ENCODE measurements around the gene NDUFB3.
"Not testable (repeated sequence)": the region's sequence is repeated elsewhere in the genome, so short reads cannot be mapped to it uniquely, and the experiment has no call there.

The NDUFB3 gene

DNA sequence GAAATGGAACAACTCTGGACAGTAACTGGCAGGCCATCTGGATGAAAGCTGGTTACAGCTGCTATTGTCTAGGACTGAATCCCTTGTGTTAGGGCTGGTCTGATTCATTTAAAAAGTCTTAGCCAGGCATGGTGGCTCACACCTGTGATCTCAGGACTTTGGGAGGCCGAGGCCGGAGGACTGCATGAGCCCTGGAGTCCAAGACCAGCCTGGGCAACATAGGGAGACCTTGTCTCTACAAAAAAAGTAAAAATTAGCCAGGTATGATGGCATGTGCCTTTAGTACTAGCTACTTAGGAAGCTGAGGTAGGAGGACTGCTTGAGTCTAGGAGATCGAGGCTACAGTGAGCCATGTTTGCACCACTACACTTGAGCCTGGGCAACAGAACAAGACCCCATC is 28.7 kb downstream of the NDUFB3 start:
- no peak for DNase-seq

DNA sequence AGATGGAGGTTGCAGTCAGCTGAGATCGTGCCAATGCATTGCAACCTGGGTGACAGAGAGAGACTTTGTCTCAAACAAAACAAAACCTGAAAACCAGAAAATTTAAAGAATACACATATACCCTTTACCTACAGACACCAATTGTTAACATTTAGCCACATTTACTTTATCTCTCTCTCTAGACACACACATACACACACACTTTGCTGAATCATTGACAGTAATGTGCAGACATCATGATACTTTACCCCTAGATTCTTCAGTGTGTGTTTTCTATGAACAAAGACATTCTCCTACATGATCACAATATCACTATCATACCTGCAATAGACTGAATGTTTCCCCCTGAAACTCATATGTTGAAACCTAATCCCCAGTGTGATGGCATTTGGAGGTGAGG is 34.0 kb downstream of the NDUFB3 start:
- DNase-seq: no peak

DNA sequence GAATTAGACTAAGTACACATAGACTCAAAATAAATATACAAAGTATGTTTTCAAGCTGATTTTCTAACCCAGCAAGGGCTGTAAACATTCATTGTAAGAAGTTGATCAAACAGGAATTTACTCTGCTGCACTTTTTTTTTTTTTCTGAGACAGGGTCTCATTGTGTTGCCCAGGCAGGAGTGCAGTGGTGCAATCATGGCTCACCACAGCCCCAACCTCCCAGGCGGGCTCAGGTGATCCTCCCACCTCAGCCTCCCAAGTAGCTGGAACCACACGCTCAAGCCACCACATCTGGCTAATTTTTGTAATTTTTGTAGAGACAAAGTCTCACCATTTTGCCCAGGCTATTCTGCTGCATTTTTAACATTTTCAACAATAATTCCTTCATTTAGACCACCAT is 35.8 kb downstream of the NDUFB3 start:
- DNase-seq: no peak

DNA sequence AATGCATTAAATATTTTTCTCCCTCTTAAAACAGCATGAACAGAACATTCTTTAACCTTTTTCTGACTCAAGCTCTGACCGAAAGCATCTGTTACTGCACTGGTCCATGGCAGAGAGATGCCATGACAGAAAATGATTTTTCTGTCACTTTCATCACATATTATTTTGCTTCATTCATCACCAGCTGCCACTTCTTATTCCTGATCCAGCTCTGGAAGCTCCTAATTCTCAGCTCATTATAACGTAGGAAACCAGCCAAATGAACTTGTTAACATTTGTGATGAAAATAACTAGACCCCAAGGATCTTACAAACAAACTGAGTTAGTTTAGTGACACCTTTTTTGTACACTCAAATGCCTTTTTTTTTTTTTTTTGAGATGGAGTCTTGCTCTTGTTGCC is 36.5 kb downstream of the NDUFB3 start:
- no peak for DNase-seq

DNA sequence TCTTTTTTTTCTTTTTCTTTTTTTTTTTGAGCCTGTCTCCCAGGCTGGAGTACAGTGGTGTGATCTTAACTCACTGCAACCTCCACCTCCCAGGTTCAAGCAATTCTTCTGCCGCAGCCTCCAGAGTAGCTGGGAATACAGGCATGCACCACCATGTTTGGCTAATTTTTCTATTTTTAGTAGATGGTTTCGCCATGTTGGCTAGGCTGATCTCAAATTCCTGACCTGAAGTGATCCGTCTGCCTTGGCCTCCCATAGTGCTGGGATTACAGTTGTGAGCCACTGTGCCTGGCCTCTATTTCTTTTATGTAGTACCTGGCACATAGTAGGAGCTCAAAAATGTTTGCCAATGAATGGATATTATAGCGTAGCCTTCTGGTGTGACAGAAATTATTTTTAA is 37.4 kb downstream of the NDUFB3 start:
- DNase-seq: no peak

DNA sequence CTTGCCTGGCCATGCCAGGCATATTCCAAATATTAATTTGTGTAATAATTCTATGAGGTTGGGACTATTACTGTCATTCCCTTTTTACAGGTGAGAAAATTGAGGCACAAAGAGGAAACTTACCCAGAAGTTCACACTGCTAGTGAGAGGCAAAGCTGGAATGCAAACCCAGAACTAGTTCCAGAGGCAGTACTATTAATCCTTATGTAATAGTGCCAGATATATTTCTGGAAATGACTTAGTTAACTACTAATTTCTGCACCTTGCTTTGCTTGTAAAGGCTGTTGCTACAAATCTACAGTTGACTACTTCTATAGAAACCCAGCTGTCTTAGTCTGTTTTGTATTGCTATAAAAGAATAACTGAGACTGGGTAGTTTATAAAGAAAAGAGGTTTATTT is 38.8 kb downstream of the NDUFB3 start:
- DNase-seq: no peak

DNA sequence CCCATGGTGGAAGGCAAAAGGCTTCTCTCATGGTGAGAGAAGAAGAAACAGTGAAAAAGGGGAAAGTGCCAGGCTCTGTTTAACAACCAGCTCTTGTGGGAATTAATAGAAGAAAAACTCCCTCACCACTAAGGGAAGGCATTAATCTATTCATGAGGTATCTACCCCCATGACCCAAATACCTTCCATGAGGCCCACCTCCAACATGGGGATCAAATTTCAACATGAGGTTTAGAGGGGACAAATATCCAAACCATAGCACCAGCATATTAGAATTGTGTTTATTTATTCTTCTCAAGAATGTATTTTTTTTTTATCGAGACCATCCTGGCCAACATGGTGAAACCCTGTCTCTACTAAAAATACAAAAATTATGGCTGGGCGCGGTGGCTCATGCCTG is 39.3 kb downstream of the NDUFB3 start:
- DNase-seq: no peak

DNA sequence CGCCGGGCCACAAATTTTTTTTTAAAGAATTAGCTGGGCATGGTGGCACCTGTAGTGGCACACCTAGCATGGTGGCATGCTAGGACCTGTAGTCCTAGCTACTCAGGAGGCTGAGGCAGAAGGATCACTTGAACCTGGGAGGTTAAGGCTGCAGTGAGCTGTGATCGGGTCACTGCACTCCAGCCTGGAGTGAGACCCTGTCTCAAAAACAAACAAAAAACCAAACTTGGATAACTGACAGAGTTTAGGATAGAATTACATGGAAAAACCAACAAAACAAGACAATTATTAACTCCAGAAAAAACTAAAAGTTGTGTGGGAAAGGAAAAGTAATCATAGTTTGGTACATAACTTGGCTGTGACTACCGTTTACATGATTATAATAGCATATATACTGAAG is 42.5 kb downstream of the NDUFB3 start:
- DNase-seq: no peak

DNA sequence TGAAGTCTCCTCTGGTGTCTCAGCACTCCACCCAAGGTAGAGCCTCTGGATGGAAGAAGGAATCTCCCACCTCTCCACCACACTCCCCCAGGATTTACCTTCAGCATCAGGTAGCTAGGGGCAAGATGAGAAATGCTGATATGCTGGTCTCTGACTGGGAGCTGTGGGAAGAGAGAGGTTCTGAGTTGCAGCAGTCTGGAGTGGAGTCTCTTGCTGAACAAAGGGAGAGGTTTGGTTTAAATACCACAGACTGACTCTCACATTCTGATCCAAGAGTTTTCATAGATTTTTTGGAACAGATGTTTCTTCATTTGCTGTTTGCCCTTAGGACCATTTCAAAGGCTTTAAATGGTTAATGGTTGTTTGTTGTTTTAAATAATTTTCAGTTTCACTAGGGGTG is 43.0 kb downstream of the NDUFB3 start:
- DNase-seq: no peak

DNA sequence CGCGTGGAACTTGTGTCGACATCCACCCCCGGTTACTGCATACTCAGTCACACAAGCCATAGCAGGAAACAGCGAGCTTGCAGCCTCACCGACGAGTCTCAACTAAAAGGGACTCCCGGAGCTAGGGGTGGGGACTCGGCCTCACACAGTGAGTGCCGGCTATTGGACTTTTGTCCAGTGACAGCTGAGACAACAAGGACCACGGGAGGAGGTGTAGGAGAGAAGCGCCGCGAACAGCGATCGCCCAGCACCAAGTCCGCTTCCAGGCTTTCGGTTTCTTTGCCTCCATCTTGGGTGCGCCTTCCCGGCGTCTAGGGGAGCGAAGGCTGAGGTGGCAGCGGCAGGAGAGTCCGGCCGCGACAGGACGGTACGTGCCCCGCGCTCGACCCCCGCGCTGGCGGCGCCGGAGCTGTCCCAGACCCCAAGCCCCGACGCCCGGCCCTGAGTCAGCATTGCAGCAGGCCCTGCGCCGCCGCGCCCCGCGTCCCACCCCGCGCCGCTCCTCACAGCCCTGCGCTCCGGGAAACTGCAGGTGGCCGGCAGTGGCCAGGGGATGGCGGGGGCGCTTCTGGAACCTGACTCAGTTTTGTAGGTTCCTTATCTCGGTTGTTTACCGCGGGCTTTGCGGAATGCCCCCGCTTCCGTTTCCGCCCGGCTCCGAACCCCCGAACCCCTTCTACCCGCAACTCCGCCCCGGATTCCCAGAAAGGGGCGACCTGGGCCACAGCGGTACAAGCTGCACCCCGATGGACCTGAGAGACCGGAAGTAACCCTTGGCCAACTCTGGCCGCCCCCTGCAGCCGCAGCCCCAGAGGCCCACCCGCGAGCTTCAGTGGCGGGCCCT is 44.5 kb downstream of the NDUFB3 start, which contains the start of gene CFLAR:
TSS of gene CFLAR (plus strand) at position 50 of the 844 bp plus-strand sequence. CDS start 13,702 bp downstream, outside the sequence.
- DNase-seq: peak; percentile 85

DNA sequence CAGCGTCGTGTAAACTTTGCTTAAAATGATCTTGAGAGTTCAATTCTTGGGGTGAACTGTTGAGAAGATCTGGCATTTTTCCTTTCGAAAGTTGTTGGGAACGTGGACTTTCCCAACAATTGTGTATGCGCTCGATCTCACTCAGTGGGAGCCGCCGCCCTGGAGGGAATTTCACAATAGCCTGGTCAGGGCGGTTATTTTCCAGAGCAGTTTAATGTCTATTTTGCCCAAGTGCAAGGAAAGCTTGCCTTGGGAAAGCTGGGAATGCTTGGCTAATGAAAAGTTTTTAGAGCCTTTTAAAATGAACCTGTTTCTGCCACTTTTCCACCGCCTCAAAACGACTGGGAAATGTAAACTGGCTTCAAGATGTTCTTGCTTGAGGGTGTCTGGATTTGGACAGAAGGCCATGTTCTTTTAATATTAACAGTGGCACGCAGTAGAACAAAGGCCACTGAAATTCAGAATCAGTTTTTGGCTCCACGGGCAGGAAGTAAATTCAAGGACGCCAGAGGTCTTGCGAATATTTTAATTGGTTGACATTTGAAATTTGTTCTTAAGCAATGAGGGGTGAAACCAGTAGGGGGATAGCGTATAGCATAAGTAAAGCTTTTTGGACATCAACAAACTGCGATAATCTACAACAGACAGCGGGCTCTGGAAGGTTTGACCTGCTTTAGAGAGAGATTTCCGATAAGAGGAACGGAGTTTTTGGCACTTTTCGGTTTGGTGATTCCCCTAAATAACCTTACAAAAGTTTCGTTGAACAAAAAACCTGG is 45.3 kb downstream of the NDUFB3 start:
- peak; percentile 52 to 83 for DNase-seq

DNA sequence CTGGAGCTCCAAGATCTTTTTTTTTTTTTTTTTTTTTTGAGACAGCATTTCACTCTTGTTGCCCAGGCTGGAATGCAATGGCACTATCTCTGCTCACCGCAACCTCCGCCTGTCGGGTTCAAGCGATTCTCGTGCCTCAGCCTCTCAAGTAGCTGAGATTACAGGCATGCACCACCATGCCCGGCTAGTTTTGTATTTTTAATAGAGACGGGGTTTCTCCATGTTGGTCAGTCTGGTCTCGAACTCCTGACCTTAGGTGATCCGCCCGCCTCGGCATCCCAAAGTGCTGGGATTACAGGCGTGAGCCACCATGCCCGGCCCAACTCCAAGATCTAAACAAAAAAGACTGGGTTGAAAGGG is 45.9 kb downstream of the NDUFB3 start:
- not testable (repeated sequence) for DNase-seq

DNA sequence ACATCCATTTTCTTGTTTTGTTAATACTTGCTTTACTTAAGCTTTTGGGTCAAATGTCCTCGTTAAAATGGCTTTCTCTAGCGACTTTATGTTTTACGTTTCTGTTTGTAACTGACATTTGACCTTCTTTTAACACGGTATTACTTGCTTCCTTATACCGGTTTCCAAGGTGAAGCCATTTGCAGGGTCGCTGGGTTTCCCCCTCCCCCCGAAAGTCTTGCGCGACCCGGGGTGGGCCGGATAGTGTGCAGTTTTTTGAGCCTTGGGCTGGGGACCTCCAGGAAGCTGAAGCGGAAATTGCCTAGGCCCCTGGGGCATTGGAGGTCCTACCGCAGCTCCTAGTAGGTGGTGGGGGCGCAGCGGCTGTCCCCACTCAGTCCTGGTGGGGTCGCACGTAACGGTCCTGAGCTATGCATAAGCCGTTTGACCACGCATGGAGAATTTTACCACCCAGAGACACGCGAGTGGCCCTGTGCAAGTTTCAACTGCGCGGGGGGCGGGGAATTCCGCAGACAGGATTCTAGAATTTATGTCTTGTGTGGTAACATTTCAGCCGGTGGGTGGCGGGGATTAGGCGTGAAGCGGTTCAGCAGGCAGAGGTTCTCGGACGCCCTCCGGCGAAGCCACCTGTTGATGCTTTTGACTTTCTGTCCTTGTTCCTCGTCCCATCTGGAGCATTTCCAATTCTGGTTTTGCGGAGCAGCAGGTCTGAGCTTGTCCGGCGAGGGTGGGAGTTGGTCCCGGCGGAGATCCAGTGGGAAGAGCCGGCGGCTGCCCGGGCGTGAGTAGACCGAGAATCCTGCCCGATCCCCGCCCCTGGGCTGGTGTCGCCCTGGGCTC is 46.5 kb downstream of the NDUFB3 start:
- DNase-seq: peak; percentile 90 to 92

DNA sequence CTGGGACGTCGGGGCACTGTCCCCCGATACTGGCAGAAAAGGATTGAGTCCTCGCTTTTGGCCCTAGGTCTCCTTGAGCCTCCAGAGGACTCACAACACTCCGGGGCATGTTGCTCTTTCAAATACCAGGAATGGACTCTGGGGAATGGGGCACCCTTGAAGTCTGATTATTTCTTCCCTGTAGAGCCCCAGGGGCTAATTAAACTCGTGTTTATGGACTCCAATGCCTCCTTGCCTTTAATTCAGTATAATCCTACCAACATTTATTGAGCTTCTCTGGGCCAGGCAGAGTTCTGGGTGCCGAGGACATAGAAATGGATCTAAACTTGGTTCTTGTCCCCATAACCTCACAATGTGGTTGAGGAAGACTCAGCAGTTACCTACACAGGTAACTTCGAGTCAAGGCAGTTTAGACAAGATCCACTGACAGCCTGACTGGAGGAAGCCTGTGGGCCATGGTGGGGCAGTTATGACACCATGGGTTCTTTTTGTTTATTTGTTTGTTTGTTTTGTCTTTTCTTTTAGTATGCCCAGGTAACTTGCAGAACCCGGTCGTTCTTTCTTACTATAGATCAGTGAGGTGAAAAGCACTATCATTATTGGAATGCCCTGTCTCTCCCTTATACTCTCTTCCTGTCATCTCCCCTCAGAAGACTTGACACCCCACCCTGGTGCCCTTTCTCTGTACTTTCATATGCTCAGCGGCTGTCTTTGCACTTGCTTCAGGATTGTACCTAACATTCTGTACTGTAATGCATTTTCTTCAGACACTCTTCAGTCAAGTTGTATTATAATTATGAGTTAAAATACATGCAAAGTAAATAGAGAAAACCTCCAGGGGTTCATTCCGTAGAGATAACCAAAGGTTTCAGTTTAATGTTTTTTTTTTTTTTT is 47.4 kb downstream of the NDUFB3 start:
- DNase-seq: peak; percentile 28 to 56

DNA sequence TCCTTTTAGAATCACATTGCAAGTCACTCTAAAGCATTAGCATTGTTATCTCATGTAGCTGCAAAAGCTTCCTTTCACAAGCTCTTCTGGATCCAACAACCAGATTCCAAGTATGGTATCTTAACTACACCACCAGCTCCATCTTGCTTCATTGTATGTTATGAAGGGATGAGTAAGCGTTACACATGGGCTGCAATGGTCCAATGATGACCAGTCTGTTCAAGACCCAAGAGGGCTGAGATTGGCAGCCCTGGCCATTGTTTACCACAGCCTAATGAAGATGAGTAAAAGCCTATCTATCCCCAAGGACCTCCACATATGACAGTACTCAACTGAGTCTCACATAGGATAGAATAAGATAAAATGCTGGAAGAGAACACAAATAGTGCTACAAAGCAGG is 50.5 kb downstream of the NDUFB3 start:
- no peak for DNase-seq

DNA sequence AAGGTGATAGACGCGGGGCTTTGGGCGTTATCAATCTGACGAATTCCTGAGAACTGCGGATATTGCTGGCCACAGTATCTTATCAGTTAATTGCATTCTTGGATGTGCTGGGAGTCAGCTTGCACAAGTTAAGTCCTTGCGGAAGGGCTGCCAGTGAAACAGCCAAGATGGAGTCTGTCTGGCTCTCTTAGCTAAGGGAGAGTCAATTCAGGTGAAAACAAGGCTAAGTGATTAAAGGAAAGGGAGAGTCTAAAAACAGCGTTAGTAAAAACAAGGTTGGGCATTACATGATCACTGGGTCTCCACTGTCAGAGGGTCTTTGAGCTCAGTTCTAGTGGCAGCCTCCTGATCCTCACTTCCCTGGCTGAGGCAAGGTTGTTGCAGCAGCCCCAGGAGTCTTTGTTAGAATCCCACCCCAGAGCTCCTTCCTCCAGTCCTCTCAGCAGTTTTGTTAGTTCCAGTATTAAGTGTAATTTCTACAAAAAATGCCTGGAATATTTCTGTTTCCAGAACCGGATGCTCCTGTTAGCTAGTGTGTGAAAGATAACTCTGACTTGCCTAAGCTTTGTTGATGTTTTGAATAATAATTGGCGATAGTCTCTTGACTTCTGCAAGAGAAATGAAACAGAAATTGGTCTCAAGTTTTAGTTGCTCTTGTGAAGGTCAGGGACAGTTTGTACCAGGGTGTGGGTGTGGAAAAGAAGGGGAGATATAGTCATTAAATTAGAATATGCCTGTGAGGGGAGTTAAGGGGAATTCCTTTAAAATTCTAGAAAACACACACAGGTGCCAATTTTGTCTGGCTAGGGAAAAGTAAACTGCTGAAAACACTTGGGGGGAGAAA is 54.7 kb downstream of the NDUFB3 start:
- peak; percentile 46 to 77 for DNase-seq

DNA sequence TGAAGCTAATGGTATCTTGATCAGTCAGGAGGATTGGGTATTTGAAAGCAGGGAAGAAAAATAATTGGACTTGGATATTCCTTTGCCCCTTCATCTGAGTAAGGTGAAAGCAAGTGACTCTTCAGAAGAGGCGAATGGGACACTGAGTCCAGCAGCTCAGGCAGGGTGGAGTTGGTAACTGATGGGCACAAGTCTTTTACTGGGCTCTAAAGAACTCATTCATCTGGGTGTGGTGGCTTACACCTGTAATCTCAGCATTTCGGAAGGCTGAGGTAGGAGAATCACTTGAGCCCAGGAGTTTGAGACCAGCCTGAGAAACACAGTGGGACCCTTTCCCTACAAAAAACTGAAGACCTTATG is 55.3 kb downstream of the NDUFB3 start:
- no peak for DNase-seq

DNA sequence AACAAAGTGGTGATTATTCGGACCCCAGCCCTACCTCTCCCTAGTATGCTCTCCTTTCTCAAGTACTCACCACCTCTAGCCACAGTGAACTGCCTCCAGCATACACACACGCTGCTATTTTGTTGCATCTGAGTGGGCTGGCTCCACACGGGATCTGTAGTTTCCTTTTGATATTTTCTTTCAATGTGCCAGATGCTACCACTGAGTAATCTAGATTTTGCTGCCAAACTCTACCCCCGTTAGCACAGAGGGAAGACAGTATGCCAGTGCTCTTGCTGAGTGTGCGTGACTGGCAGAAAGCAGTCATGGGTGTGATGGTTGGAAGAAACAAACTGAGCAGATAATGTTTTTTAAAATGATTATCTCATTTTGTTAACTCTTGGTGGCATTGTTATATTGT is 55.8 kb downstream of the NDUFB3 start:
- DNase-seq: peak; percentile 38 to 60

DNA sequence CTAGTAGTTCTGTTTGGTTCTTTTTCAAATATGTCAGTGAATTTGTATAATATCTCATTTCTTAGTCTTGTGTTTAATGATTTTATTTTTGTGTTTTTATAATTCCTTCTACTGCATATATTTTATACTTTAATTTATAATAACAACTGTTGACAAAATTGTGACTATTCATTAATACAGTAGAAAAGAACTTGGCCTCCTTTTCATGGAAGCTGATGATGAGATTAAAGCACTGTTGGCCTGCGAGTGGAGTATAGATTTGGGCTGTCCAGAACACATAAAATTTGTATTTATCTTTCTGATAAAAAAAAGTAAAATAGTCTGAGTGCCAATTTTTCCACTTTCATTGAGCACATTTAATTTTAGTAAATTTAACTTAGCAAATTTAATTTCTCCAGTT is 56.2 kb downstream of the NDUFB3 start:
- DNase-seq: no peak

DNA sequence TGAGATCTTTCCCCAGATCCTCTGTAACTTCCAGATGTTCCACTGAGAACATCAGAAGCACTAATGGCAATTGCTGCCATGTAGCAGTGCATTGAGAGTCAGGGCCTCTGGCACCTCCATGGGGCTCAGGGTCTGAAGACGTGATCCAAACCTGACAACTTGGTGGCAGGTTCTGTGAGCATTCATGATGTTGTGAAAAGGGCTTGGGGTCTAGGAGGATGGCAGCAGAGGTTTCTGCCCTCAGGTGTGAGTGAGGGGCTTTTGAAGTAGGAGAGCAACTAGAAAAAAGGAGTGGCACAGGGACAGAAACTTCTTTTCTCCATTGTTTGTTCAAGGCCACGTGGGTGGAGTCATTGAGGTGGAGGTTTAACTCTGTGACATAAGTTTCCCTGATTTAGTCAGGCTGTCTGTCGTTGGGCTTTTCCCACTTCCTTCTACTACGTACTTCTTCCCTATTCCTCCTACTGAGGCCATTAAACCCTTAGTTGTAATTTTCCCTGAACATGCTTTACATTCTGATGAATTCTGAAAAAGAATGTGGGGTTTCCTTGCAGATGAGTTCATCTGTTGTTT is 57.2 kb downstream of the NDUFB3 start:
- peak; percentile 59 to 70 for DNase-seq

All from CD4-positive, alpha-beta T cell treated with Interleukin-4 for 1 hour (primary cell).